Measurements from ENCODE around the gene NPLOC4.
"Not testable (repeated sequence)": the region's sequence is repeated elsewhere in the genome, so short reads cannot be mapped to it uniquely, and the experiment has no call there.

The NPLOC4 gene

DNA sequence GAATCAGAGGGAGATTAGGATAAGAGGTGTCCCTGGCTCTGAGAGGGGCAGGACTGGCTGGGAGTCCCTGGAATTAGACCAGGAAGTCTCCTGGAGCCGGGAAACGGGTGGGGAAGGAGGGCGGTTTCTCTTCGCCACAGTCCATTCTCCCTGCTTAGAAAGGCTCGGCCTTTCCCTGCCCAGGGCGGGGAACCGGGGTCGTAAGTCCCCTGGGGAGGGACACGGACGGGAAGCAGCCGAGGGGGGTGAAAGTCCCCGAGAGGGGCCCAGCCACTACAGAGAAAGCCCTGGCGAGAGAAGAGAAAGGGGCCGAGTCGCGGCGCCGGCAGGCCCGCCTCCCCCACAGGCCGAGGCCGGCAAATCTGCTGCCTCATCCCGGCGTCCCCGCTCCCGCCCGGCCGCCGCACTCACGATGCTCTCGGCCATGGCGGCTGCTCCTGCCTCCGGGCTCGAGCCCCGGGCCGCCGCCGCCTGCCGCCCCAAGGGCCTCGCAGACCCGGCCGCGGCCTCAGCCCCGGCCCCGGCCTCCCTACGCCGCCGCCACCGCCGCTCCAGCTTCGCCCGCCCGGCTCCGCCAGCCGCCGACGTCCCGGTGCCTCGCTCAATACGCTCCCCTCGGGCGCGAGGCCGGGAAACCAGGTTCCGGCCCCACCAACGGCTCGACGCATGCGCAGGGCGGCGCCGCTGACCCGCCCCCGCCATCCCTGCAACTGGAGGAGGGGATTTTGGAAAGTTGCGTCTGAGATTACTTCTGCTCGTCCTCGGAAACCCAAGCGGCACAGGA lies at the start of gene NPLOC4, which contains the start of gene TSPAN10:
Gene NPLOC4, minus strand, starts transcription at position 608 of the 784 bp plus-strand sequence. Its CDS starts 182 bp downstream, at position 426.
Gene TSPAN10, plus strand, starts transcription at position 692 of the 784 bp plus-strand sequence. CDS start 5,217 bp downstream, outside the sequence.
- DNase-seq (ENCODE audit: low spot score): peak; percentile 83

- DNase-seq (ENCODE audit: low spot score): no peak
Observed at GRCh38 chr17:81686614-81687013, 49.7 kb upstream of the NPLOC4 start.

DNA sequence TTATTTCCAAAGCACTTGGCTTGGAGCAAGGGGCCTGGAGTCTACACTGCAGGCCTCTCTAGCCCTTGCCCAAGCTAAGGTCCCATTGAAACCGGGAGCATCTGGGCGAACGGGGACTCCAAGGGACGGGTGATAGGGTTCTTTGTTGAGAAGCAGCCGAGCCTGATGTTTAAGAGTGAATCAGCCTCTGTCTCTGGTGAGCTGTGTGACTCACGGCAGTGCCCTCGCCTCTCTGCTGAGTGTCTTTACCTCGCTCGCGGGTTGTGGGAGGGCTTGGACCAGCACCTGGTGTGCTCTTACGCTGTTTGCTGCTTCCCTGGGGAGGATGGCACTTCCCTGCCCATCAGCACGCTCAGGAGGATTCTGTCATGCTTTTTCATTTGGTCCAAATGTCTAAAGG lies 48.2 kb upstream of the NPLOC4 start:
- DNase-seq (ENCODE audit: low spot score): no peak

DNA sequence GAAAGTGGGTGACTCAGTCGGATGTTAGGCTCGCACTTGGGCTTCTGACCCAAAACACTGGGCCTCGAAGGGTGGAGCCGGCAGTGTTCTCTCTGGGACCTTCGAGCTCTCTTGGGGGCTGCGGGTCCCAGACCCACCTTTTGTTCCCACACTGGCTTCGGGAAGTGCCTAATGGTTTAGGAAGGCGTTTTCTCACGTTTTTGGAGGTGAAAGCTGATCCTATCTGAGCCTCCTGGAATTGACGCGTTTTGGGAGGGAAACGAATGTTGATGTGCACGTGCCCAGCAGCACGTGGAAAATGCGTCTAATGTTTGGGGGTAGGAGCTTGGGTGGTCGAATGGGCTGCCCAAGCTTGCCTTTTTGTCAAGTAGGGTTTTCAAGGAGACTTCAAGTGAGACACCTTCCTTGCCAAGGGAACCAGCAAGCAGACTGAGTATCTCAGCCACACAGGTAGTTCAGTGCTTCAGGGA lies 47.6 kb upstream of the NPLOC4 start:
- DNase-seq (ENCODE audit: low spot score): no peak

DNA sequence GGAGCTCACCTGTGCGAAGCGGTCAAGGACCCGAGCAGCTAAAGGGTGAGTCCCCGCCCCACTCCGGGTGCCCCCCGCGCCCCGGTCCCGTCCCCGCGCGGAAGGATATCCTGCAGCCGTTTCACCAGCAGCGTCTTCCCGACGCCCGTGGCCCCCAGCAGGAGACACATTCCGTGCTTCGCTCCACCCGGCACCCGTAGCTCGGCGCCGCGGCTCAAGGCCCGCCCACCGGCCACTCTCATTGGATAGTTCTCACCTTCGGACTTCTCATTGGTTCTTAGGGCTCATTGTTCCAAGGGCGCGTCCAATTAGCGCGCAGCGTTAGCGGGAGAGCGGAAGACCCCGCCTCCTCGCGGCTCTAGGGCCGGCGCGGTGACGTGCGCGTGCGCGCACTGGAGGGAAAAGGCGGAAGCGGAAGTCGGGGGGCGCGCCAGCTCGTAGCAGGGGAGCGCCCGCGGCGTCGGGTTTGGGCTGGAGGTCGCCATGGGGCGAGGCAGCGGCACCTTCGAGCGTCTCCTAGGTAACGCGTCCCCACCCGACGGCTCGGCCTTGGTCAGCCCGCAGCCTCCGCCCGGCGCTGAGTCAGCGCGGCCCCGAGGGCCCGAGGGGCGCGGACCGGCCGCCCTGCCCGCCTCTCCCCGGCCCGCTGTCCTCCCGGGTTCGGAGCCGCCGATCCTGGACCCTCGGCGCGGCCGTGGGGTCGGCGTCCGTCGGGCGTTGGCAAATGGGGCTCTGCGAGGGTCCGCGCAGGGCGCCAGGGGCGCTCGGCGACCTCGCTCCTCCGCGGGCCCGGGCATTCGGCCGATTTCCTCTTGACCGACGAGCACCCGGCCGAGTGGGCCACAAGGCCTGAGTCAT lies 46.9 kb upstream of the NPLOC4 start, which contains the start of the genes ARL16 and HGS:
Gene ARL16, minus strand, starts transcription at position 214 of the 858 bp plus-strand sequence. Its CDS starts 44 bp downstream, at position 170.
Gene HGS, plus strand, starts transcription at position 428 of the 858 bp plus-strand sequence. Its CDS starts 56 bp downstream, at position 484.
- DNase-seq (ENCODE audit: low spot score): peak; percentile 97

- peak; percentile 34 for DNase-seq (ENCODE audit: low spot score)
Observed at GRCh38 chr17:81683208-81683583, 46.3 kb upstream of the NPLOC4 start.

DNA sequence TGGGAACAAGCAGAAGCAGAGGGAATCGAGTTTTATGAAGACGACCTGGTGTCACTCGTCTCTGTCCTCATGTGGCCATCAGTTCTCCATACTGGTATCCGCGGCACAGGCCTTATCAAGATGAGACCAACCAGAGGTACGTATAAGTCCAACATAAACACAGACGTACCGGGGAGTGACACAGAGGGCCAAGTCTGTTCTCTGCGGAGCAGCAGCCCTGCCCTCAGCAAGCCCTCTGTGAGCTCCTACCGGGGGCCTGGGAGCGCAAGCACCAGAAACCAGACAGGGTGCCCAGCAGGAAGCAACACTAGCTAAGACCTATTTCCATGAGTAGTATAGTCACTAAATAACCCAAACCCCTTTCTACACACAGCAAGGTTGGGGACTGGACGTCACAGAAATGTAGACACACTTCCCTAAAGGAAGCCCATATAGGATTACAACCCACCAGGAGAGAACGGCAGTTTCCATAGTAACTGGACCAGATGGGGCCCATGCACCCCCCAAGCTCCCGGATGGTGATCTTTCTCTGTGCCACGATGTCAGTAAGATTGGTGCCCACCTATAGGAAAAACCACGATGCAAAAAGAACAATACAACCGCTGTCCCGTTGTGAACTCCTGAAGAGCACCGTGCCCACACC lies 45.8 kb upstream of the NPLOC4 start:
- no peak for DNase-seq (ENCODE audit: low spot score)

- DNase-seq (ENCODE audit: low spot score): no peak
Observed at GRCh38 chr17:81681672-81682071, 44.8 kb upstream of the NPLOC4 start.

DNA sequence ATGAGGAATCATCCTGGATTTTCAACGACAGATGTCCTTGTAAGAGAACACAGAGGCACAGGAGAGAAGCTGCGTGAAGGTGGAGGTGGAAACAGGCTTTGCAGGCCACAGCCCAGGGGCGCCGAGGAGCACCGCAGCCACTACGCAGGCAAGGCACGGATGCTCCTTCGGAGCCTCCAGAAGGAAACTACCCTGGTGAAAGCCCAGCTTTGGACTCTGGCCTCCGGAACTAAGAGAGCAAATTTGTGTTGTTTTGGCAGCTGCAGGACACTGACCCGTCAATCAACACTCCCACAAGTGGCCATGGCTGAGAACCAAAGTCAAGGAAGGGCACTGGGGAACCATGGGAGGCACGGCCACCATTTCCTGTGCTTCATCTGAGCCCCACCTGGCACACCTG lies 43.2 kb upstream of the NPLOC4 start:
- no peak for DNase-seq (ENCODE audit: low spot score)

- no peak for DNase-seq (ENCODE audit: low spot score)
Observed at GRCh38 chr17:81676906-81677305, 40.0 kb upstream of the NPLOC4 start.

- DNase-seq (ENCODE audit: low spot score): not testable (repeated sequence)
Observed at GRCh38 chr17:81675515-81676221, 38.8 kb upstream of the NPLOC4 start.

- DNase-seq (ENCODE audit: low spot score): no peak
Observed at GRCh38 chr17:81673561-81674258, 36.8 kb upstream of the NPLOC4 start.

- DNase-seq (ENCODE audit: low spot score): no peak
Observed at GRCh38 chr17:81672954-81673353, 36.0 kb upstream of the NPLOC4 start.

- DNase-seq (ENCODE audit: low spot score): no peak
Observed at GRCh38 chr17:81672504-81672903, 35.6 kb upstream of the NPLOC4 start.

- no peak for DNase-seq (ENCODE audit: low spot score)
Observed at GRCh38 chr17:81667754-81668153, 30.8 kb upstream of the NPLOC4 start.

DNA sequence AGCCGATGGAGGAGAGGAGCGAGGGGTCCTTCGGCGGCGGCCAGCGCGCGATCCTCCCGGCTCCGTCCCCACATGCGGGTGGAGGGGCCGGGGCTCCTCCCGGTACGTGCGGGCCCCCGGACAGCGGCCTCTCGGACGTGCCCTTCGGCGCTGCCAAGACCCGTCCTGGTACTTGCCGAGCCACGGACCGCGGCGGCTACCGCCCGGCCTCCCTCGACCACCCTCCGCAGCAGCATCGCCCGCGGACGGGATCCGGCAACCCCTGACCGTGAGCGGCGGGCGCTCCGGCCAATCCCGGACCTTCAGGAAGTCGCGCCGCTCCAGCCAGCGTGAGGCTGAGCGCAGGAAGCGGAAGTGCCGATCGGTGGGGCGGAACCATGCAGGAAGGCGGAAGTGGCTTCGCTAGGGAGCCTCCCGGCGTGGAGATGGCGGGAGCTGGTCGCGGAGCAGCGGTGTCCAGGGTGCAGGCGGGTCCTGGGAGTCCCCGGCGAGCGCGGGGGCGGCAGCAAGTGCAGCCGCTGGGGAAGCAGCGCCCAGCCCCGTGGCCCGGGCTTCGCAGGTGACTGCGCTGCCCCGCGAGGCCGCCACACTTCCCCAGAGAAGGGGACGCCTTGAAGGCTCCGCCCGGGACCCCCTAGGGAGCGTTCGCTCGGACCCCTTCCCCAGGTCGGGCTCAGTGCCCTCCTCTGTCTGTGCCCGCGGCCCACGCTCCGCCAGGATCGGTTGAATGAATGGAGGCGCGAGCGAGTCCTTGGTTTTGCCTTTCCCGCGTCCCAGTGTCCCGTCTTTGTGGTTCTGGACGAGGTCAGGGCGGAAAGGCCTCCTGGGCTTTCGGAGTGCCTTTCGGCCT lies 29.7 kb upstream of the NPLOC4 start, which contains the start of the genes CCDC137 and OXLD1:
Gene CCDC137, plus strand, starts transcription at position 396 of the 850 bp plus-strand sequence. Its CDS starts 30 bp downstream, at position 426.
Gene OXLD1, minus strand, starts transcription at position 264 of the 850 bp plus-strand sequence. Its CDS starts 28 bp downstream, at position 236.
- DNase-seq (ENCODE audit: low spot score): peak; percentile 95

DNA sequence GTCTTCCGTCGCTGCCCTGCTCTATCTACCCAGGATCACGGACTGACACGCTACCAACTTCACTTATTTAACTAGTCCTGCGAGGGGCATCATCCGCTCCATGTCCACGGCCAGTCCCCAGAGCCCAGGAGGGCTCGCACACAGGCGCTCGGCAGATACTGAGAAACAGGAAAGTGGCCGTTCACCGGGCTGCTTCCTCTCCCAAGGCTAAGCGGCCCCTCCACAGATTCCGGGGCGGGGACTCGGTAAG lies 29.1 kb upstream of the NPLOC4 start:
- DNase-seq (ENCODE audit: low spot score): no peak

- DNase-seq (ENCODE audit: low spot score): no peak
Observed at GRCh38 chr17:81665205-81666091, 28.5 kb upstream of the NPLOC4 start.

DNA sequence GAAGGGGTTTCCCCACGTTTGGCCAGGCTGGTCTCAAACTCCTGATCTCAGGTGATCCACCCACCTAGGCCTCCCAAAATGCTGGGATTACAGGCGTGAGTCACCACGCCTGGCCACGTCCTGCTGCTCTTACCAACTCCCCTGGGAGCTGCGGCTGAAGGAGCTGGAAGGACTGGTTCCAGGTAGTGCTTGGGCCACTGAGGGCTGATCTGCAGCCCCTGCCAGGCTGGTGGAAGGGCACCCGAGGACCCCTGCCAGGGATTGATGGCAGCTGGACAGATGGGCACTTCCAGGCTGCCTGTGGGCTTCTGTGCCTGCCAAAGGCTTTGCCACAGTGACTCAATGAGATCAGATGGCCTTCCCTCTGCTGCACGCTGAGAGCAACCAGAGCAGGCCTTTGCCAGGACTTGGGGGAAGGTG lies 27.1 kb upstream of the NPLOC4 start:
- no peak for DNase-seq (ENCODE audit: low spot score)

Measured in putamen (tissue), 1 donor.